Progenitor cell of endocrine pancreas (in vitro differentiated cells): ENCODE results near the gene MVB12B. TPM values are rescaled to one million over a fixed set of nuclear protein-coding genes. Genes with fewer than 3 reads are reported as not detected.

Experiments
- DNase-seq: peaks from one replicate; pipeline ENCODE4 v3.0.0; 2021; ENCODE audit warnings: low spot score; ENCODE audit not compliant: unreplicated experiment
- H3K27ac Mint-ChIP-seq: 2 replicates; pipeline ENCODE4 v1.8.0; 2021; ENCODE audit warnings: mild to moderate bottlenecking, moderate library complexity, mixed read lengths
- H3K27me3 Mint-ChIP-seq: 2 replicates; pipeline ENCODE4 v1.8.0; 2021; ENCODE audit warnings: mixed read lengths
- H3K36me3 Mint-ChIP-seq: 2 replicates; pipeline ENCODE4 v1.8.0; 2022; ENCODE audit warnings: mixed read lengths; ENCODE audit not compliant: insufficient read depth
- H3K4me1 Mint-ChIP-seq: 2 replicates; pipeline ENCODE4 v1.8.0; 2021; ENCODE audit warnings: low read depth, mixed read lengths
- H3K4me3 Mint-ChIP-seq: 2 replicates; pipeline ENCODE4 v1.8.0; 2021; ENCODE audit warnings: low read depth, mild to moderate bottlenecking, moderate library complexity, mixed read lengths
- H3K9me3 Mint-ChIP-seq: 2 replicates; pipeline ENCODE4 v1.8.0; 2021; ENCODE audit warnings: low read depth, mixed read lengths
- total RNA-seq: library from RNA; stranded (reverse); gene quantifications from 2 replicates; pipeline ENCODE4 v1.2.1, GENCODE V29; 2021
- TF ChIP-seq, protein P1 (sequence below): fragments of 200-600 bp; sonication (generic); IDR thresholded peaks from one replicate; pipeline ENCODE4 v1.5.0; 2021; ENCODE audit warnings: antibody characterized with exemption, mild to moderate bottlenecking; ENCODE audit not compliant: unreplicated experiment

MVB12B gene
- total RNA-seq, 1 donor from 2014 or later = 34.6 TPM

DNA sequence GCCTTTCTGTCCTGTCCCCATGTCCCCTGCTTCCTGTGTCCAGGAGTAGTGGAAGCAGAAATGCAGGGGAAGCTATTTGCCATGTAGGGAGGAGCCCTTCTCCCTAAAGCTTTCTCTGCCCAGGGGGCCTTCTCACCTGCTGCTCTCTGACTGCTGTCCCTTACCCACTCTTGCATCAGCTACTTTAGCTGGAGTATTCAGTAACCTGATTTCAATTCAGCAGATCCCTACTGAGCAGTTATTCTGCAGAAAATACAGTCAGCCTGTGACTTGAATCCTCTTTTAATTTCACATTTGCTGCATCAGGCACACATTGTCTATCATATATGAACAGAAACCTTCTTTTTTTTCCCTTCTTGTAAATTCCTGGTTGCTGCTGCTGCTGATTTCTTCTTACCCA is 90.4 kb downstream of the MVB12B start:
- Mint-ChIP-seq H3K27me3 (peaks cover 4% of the 10 kb centered on the region), H3K36me3 (peaks cover 15% of the 10 kb centered on the region), H3K4me1 (peaks cover 26% of the 10 kb centered on the region), H3K4me3 (no peak overlapping the region), H3K27ac (no peak overlapping the region), H3K9me3 (no peaks in the 10 kb centered on the region)
- DNase-seq = no peak
- TF ChIP-seq, protein P1, sequence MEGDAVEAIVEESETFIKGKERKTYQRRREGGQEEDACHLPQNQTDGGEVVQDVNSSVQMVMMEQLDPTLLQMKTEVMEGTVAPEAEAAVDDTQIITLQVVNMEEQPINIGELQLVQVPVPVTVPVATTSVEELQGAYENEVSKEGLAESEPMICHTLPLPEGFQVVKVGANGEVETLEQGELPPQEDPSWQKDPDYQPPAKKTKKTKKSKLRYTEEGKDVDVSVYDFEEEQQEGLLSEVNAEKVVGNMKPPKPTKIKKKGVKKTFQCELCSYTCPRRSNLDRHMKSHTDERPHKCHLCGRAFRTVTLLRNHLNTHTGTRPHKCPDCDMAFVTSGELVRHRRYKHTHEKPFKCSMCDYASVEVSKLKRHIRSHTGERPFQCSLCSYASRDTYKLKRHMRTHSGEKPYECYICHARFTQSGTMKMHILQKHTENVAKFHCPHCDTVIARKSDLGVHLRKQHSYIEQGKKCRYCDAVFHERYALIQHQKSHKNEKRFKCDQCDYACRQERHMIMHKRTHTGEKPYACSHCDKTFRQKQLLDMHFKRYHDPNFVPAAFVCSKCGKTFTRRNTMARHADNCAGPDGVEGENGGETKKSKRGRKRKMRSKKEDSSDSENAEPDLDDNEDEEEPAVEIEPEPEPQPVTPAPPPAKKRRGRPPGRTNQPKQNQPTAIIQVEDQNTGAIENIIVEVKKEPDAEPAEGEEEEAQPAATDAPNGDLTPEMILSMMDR = no peak

DNA sequence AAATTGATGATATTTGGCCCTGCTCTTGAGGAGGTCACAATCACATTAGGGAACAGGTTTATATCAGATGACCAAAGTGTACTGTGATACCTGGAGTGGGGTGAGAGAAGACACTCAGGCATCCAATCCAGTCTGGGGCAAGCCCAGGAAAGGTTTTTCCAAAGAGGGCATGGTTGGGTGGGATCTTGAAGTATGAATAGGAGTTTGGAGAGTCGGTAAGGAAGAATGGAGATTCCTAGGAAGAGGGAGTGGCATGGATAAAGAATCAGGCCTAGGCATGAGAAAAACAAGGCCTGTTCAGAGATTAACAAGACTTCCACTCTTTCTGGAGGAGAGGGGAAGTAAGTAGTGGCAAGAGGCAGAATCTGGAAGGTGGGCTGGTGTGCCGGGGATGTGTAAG is 91.1 kb downstream of the MVB12B start:
- H3K36me3 Mint-ChIP-seq = peaks cover 18% of the 10 kb centered on the region
- no peak overlapping the region for H3K27ac Mint-ChIP-seq
- H3K9me3 Mint-ChIP-seq = no peaks in the 10 kb centered on the region
- peaks cover 28% of the 10 kb centered on the region for H3K4me1 Mint-ChIP-seq
- H3K27me3 Mint-ChIP-seq = peaks cover 4% of the 10 kb centered on the region
- no peak for DNase-seq
- TF ChIP-seq, protein P1 = no peak
- H3K4me3 Mint-ChIP-seq = no peak overlapping the region

DNA sequence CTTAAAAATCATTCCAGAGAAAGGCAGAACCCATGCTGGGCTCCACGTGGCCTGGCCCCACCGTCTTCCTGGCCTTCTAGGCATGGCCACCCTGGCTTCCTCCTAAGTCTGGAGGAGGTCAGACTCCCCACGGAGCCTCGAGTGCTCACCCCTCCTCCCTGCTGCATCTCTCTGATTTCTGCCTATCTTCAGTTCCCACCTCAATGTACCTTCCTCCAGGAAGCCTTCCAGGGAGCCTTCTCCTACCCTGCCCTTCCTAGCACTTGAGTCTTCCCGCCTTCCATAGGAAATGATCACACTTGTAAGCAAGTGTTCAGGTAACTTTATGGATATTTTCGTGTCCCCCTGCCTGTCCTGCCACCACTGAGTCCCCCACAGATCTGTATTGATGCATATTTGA is 92.0 kb downstream of the MVB12B start:
- Mint-ChIP-seq H3K9me3 (no peaks in the 10 kb centered on the region), H3K27ac (peak overlapping the region; percentile 17), H3K27me3 (peaks cover 4% of the 10 kb centered on the region), H3K4me1 (peaks cover 28% of the 10 kb centered on the region), H3K36me3 (peaks cover 21% of the 10 kb centered on the region), H3K4me3 (no peak overlapping the region)
- no peak for DNase-seq
- TF ChIP-seq, protein P1 = no peak

DNA sequence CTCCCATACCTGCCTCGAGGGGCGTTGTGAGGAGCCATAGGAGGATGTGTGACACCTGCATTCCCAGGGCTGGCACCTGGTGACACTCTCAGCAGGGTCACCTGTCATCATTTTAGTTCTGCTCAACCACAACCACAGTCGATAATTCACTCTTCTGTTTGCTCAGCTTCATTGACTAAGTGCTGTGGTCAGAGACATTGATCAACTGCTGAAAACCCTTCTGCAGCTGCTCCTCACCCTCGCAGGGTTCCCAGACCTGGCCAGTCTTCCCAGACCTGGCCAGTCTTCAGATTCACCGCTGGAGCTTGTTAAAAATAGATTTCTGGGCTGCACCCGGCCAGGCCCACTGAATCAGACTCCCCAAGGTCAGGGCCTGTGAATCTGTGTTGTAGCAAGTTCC is 92.8 kb downstream of the MVB12B start:
- TF ChIP-seq, protein P1 = no peak
- no peaks in the 10 kb centered on the region for H3K9me3 Mint-ChIP-seq
- no peak for DNase-seq
- H3K4me3 Mint-ChIP-seq = no peak overlapping the region
- peak overlapping the region; percentile 26 for H3K27ac Mint-ChIP-seq
- H3K36me3 Mint-ChIP-seq = peaks cover 27% of the 10 kb centered on the region
- peaks cover 10% of the 10 kb centered on the region for H3K27me3 Mint-ChIP-seq
- H3K4me1 Mint-ChIP-seq = peaks cover 28% of the 10 kb centered on the region

DNA sequence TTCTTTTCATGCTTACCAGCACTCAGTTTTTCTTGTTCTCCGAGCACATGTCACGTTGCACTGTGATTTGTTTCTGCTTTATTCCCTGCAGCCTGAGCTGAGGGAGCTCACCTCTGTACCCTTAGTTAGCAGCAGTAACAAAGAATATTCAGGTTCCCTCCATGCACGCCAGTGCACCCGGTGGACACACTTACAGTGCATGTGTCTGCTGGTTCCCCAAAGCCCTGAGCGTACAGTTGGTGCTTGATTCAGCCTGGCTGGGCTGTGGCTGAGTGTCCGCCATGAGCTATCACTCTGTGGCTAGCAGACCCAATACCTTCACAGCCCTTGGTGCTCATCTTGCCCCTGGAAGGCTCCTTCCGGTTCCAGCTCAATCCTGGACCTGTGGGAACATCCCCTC is 93.5 kb downstream of the MVB12B start:
- H3K36me3 Mint-ChIP-seq = peaks cover 31% of the 10 kb centered on the region

More for the DNA sequence above, 93.5 kb downstream of the MVB12B start:
- DNase-seq = no peak
- Mint-ChIP-seq H3K27me3 (peaks cover 16% of the 10 kb centered on the region), H3K4me3 (no peak overlapping the region), H3K27ac (no peak overlapping the region), H3K9me3 (no peaks in the 10 kb centered on the region), H3K4me1 (peaks cover 28% of the 10 kb centered on the region)
- TF ChIP-seq, protein P1 = no peak
